ENCODE measurements around the gene TMSB4Y.

The TMSB4Y gene

GRCh38 chrY:13703568-13703968, at the start of gene TMSB4Y:
Gene TMSB4Y (plus strand): TSS chrY:13703899.
- DNase-seq, result no peak

- no peak for DNase-seq
Measured at GRCh38 chrY:13664162-13664561, 39.5 kb upstream of the TMSB4Y start.

DNA sequence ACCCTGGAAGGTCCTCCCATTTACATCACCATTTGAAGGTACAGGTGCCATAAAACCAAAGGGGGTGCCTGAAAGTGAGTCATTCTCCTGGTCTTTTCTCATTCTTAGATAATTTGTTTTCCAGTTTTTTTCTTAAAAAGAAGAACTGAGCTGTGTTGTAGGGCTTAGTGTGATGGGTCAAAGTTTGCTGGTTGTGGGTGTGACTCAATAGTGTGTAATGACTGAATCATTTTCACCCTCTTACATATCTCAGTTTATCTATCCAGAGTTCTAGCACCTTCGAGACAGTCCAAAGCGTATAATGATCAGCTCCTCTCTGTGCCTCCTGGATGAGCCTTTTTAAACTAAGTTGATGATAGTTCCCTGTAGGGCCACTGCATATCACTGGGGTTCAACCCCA, 32.6 kb upstream of the TMSB4Y start:
- DNase-seq, result no peak

GRCh38 chrY:13702276-13702675, 1.4 kb upstream of the TMSB4Y start:
- DNase-seq, result no peak

GRCh38 chrY:13704121-13704930, 627 bp downstream of the TMSB4Y start:
- no peak for DNase-seq

- no peak for DNase-seq
Measured at GRCh38 chrY:13705197-13705596, 1.5 kb downstream of the TMSB4Y start.

DNA sequence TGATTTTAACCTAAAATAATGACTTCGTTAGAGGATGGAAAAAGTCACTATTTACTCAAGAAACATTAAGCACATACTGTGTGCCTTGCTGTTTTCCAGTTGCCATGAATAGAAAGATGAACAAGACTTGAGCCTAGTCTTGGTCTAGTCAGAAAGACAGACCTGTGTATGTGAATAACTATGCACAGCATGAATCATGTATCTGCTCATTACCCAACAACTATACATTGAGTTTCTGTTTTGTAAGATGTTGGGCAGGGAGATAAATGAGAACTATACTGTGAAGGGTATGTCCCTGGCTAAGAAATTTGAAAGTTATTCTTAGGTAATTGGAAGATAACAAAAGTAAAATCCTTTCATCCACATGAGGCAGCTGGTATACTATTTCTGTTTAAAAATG, 4.3 kb downstream of the TMSB4Y start:
- no peak for DNase-seq

DNA sequence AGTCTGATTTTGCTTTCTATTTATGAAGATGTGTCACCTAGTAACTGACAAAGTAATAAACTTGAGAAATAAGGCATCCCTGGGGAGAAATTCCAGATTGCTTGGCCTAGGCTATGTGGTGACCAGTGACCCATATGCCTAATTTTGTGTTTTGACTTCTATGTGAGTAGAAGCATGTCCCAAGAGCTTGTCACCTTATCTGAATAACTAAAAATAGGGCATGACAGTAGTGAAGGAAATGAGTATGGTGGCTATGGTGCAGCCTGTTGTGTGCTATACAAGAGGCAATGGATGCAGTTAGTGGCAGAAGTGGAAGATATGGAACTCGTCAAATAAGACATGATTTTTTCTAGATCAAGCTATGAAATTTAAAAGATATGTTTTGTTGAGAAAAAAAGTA, 15.3 kb downstream of the TMSB4Y start:
- DNase-seq, result no peak

DNA sequence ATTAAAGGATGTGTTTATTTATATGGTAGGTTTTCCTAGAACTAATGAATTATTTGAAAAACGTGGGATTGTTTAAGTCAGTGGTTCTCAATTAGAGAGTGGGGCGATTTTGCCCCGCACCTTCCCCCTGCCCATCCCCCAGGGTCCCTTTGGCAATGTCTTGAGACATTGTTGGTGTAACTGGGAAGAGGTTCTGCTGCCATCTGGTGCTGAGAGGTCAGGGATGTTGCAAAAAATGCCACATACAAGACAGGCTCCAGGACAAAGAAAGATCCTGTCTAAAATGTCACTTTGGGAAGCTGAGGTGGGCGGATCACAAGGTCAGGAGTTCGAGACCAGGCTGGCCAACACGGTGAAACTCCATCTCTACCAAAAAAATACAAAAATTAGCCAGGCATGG, 25.8 kb downstream of the TMSB4Y start:
- no peak for DNase-seq

- DNase-seq, result no peak
Measured at GRCh38 chrY:13738618-13739017, 34.9 kb downstream of the TMSB4Y start.

DNA sequence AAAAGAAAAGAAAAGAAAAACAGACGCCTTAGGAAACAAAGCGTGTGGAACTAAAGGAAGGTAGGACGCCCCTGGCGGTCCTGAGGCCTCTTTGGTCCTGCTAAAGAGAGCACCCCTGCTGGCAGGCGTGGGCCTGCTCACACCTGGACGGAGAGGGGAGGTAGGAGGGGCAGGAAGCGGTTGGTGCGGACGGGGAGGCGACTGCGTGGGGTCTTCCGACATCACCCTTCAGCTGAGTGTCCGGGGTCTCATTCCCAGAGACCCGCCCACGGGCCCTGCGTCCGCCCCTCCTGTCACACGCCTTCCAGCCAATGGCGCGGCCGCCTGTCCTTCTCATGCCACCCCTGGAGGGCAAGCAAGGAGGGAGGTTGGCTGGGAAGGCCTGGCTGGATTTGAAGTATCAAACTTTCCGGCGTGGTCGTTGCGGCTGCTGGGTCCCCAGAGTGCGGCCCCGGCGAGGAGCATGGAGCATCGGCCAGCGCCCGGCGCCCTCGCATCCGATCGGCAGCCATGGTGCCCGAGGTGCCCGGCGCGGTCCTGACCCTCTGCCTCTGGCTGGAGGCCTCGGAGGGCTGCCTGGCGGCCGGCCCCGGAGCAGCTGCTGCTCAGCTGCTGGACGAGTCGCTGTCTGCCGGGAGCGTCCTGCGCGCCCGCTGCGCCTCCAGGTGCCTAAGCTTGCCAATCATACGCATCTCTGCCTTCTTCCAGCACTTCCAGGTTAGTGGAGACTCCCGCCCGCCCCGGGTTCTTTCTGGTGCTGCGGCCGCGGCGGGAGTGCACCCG, 47.8 kb downstream of the TMSB4Y start:
- no peak for DNase-seq

DNA sequence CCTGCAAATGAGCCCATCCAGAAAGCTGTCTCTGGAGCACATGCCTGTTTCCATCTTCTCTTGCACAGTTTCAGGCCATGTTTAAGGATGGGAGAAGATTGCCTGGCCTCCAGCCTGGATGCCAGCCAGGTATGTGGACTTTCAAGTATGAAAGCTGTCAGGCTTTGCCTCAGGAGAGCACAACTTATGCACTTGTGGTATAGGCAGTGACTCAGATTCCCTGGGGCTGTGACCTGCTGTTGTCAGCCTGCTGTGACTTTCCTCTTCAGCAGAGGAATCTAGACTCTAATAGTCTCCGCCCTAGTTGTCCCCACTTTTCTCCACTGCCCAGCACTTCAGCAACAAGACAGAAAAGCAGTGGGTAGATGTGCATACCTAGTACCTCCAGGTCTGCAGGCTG, 51.0 kb downstream of the TMSB4Y start:
- DNase-seq, result no peak

Measured in DMS 273 treated with DMSO at 0.1 percent for 48 hours (cell line).